ENCODE measurements around the gene ZNF827.

DNA sequence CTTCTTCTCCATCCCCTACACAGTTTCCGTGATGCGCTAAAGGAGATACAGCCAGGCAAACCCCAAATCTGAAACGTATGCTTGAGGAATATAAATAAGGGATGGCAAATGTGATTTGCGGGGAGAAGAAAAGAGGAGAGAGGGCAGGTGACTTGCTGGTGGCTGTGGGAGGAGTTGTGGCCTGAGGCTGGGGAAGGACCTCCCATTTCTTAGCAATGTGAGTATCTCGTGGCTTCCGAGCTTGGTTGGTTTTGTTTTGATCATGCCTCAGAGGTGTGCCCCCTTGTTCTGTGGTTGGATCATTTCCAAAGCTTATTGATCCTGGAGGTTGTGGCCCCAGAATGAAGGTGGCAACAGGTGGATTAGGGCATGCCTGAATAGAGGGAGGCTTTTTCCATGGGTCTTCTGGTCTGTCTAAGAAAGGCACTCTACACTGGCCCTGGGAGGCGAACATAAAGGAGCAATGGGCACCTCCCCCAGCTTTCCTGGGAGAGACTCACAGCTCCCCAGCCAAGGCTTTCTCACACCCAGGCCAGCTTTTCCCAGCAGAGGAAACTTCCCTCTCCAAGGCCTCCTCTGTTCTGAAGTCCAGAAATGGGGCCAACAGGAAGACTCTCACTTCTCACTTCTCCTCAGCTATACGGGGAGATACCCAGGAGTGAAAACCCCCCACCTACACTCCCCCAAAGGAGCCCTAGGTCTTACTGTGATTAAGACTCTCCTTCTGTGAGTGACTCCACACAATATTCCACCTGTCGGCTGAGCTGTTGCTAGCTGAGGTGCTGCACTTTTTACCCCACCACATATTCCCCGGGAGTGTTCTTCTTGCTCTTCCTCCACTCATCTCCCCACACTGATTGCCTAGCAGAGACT, 218.6 kb downstream of the ZNF827 start:
- TF ChIP-seq, protein P1, sequence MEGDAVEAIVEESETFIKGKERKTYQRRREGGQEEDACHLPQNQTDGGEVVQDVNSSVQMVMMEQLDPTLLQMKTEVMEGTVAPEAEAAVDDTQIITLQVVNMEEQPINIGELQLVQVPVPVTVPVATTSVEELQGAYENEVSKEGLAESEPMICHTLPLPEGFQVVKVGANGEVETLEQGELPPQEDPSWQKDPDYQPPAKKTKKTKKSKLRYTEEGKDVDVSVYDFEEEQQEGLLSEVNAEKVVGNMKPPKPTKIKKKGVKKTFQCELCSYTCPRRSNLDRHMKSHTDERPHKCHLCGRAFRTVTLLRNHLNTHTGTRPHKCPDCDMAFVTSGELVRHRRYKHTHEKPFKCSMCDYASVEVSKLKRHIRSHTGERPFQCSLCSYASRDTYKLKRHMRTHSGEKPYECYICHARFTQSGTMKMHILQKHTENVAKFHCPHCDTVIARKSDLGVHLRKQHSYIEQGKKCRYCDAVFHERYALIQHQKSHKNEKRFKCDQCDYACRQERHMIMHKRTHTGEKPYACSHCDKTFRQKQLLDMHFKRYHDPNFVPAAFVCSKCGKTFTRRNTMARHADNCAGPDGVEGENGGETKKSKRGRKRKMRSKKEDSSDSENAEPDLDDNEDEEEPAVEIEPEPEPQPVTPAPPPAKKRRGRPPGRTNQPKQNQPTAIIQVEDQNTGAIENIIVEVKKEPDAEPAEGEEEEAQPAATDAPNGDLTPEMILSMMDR (IDR thresholded peaks at IDR 0.05), result no peak
- no peak for TF ChIP-seq POLR2A (IDR thresholded peaks at IDR 0.05)

All from lower leg skin (tissue), 3 donors.